H1 (cell line): ENCODE results near the gene COL2A1. TPM values are rescaled to one million over a fixed set of nuclear protein-coding genes. Genes with fewer than 3 reads are reported as not detected.

ENCODE experiments used
- CEBPB ChIP-seq: IDR thresholded peaks from 2 replicates; pipeline ENCODE4 v1.6.1; 2012; ENCODE audit warnings: low read depth, low read length
- E2F6 ChIP-seq: IDR thresholded peaks from 2 replicates; pipeline ENCODE4 v1.6.1; 2012; ENCODE audit warnings: inconsistent platforms
- HDAC2 ChIP-seq, 2 experiments: fragments of 300-600 bp in 1 of 2; sonication (generic) in 1 of 2; IDR thresholded peaks; 2 replicates each; pipeline ENCODE4 v1.6.1; 2011 to 2012; ENCODE audit warnings: low read depth in 2 of 2, low read length in 2 of 2, mild to moderate bottlenecking in 2 of 2, moderate library complexity in 2 of 2, borderline replicate concordance in 1 of 2, inconsistent platforms in 1 of 2
- JUN ChIP-seq: IDR thresholded peaks from 2 replicates; pipeline ENCODE4 v1.6.1; 2011; ENCODE audit warnings: low read depth, mild to moderate bottlenecking, improper control_type of control experiment, low read length
- SIX5 ChIP-seq: IDR thresholded peaks from 2 replicates; pipeline ENCODE4 v1.6.1; 2011; ENCODE audit warnings: mild to moderate bottlenecking, low read depth, low read length
- polyA plus RNA-seq, 7 experiments: library from polyadenylated mRNA; depleted of rRNA in 3 of 7; stranded (reverse) in 5 of 7; unstranded in 2 of 7; fragments of >200 nt in 5 of 7; fragments of 200-250 nt in 2 of 7; gene quantifications; 1 replicate in 5 of 7; 2 replicates in 1 of 7; 4 replicates in 1 of 7; pipeline versions ENCODE4 v1.2.1 to v1.2.3, GENCODE V29; 2011 to 2013; ENCODE audit warnings: missing spikeins in 2 of 7, mixed read lengths in 2 of 7
- total RNA-seq: library from RNA; stranded (reverse); fragmentation: NEBNext Ultra II Directional; extraction: Animal tissue kit (Norgen Biotek cat#: 25700); gene quantifications from 2 replicates; pipeline ENCODE4 v1.2.1, GENCODE V29; 2021

COL2A1 gene
- total and polyA plus RNA-seq, 2 of the 8 experiments (the other 6 are each of a cell fraction or from before 2014, with no cell fraction given): 4.2 to 14.6 TPM

- TF ChIP-seq HDAC2 (IDR thresholded peaks at IDR 0.05; ENCODE audit: borderline replicate concordance in 1 of 2, low read depth in 2 of 2, low read length in 2 of 2) (no peak), SIX5 (no peak), JUN (no peak), CEBPB (no peak), E2F6 (no peak)
Observed at GRCh38 chr12:48039151-48039550, 34.9 kb upstream of the COL2A1 start (continued).
